GM12891 (cell line): ENCODE measurements around the gene SREBF1.

Experiments used
- DNase-seq: peaks from one replicate; pipeline ENCODE4 v3.0.0; 2011; ENCODE audit warnings: low spot score; ENCODE audit not compliant: insufficient read length
- FAIRE-seq: peaks from 2 replicates; lab custom pipeline; 2011; peaks lifted over from hg19 to GRCh38; lab: Jason Lieb, UNC
- PAX5 ChIP-seq: IDR thresholded peaks from 2 replicates; pipeline ENCODE4 v1.6.1; 2011; ENCODE audit warnings: low read length, moderate library complexity, mild to moderate bottlenecking; ENCODE audit not compliant: insufficient read depth, severe bottlenecking
- POLR2A ChIP-seq: IDR thresholded peaks from 2 replicates; pipeline ENCODE4 v1.6.1; 2011; ENCODE audit warnings: low read depth, low read length, control low read depth
- POLR2AphosphoS5 ChIP-seq: IDR thresholded peaks from 2 replicates; pipeline ENCODE4 v1.6.1; 2011; ENCODE audit warnings: low read depth, low read length, control low read depth
- POU2F2 ChIP-seq: IDR thresholded peaks from 2 replicates; pipeline ENCODE4 v1.6.1; 2011; ENCODE audit warnings: low read depth, mild to moderate bottlenecking, control low read depth, low read length, moderate library complexity
- SPI1 ChIP-seq: IDR thresholded peaks from 2 replicates; pipeline ENCODE4 v1.6.1; 2011; ENCODE audit warnings: low read depth, low read length, control low read depth
- TAF1 ChIP-seq: IDR thresholded peaks from 2 replicates; pipeline ENCODE4 v1.6.1; 2011; ENCODE audit warnings: low read depth, low read length, control low read depth

The SREBF1 gene

DNA sequence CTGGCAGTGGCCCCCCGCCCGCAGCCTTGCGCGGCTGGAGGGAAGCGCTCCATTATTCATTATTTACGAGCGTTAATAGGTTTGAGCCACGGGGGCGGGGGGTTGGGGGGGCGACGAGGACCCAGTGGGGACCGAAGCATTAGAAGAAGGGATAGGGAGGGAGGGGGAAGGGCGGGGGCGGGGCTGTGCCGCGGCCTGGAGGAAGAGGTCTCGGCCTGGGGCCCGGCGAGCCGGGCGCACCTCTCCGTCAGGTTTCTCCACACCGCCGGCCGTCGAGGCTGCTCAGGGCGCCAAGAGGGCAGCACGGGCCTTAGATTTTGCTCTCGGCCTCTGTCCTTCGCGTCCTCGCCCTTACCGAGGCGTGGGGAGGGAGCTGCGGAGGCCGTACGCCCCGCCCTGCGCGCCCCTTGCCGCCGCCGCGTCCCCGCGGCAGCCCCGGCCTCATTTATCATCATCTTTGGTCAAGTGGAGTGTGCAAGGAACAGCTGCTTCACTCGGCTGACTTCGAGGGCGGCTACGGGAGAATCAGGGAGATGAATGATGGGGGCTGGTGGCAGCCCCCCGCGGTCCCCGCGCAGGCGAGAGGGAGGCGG, 54.2 kb downstream of the SREBF1 start:
- DNase-seq (no peak), FAIRE-seq (peak; percentile 41)
- TF ChIP-seq POLR2A = no peak
- TF ChIP-seq PAX5 = no peak
- no peak for TF ChIP-seq POU2F2
- no peak for TF ChIP-seq TAF1
- no peak for TF ChIP-seq SPI1
- TF ChIP-seq POLR2AphosphoS5 = no peak

DNA sequence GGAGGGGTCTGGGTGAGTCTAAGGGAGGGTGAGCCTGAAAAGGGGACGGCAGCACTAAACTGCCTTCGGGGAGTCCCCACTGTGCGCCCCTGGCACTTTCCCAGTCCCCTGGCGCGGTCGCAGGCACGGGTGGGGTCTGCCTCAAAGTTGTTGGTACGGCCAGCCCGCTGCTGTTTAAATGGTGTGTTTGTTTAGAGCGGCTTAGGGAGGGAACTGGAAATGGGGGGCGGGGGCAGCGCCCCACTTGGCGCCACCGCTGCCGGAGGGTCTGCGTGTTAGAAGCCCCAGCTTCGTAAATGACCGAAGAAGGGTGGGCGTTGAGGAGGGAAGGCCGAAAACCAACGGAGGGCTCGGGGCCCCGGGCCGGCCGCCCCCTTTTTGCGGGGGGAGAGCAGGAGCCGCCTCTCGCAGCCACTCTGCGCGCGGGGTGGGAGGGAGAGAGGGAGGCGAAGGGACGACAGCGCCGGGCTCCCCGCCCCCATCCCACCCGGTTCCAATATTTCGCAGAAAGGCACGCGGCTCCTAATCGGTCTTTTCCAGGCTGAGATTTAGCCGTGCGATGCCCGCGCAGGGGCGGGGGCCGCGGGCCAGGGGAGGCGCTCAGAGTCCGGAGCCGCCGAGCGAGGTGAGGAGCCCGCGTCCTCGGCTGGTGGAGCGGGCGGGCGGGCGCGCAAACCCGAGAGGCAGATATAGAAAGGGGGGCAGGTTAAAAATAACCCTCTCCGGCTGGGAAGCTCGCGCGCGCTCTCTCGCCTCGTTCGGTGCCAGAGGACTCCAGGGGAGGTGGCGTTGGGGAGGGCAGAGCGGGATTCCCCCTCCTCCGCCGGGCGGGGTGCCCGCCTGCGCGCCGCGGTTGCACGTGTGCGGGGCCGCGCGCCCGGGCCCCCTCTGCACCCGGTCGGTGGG, 54.9 kb downstream of the SREBF1 start:
- DNase-seq (no peak), FAIRE-seq (peak; percentile 50)
- TF ChIP-seq SPI1 (no peak), POLR2A (no peak), PAX5 (no peak), TAF1 (no peak), POU2F2 (no peak), POLR2AphosphoS5 (no peak)

DNA sequence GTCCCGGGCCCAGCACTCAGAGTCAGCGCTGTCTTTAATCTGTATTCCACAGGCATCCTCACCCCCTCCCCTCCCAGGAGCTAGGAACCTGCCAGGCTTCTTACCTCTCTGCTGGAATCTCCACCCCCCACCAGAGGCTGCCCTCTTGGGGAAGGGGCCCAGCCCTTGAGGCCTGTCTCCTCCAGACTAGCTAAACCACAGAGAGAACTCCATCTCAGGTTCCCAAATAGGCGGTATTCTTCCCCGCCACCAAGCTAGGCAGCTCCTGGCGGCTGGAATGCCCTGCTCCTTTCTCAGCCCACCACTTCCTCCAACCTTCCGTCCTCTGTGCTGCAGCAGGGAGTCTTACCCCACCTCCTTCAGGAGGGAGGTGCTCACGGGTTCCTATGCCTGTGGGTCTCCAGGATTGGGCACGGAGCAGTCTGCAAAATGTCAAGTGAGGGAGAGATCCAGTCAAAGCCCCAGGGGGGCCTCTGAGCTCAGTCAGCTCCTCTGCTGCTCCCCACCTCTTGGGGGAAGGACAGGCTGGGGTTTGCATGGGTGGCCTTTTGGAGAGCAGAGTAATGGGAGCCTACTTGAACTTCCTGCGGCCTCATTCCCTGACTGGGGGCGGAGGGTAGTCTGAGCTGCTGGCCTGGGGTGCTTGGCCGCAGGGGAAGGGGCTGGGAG, 55.7 kb downstream of the SREBF1 start:
- FAIRE-seq = peak; percentile 9
- DNase-seq = no peak
- TF ChIP-seq POLR2AphosphoS5 = no peak
- TF ChIP-seq POLR2A = no peak
- no peak for TF ChIP-seq SPI1
- no peak for TF ChIP-seq PAX5
- no peak for TF ChIP-seq POU2F2
- TF ChIP-seq TAF1 = no peak

DNA sequence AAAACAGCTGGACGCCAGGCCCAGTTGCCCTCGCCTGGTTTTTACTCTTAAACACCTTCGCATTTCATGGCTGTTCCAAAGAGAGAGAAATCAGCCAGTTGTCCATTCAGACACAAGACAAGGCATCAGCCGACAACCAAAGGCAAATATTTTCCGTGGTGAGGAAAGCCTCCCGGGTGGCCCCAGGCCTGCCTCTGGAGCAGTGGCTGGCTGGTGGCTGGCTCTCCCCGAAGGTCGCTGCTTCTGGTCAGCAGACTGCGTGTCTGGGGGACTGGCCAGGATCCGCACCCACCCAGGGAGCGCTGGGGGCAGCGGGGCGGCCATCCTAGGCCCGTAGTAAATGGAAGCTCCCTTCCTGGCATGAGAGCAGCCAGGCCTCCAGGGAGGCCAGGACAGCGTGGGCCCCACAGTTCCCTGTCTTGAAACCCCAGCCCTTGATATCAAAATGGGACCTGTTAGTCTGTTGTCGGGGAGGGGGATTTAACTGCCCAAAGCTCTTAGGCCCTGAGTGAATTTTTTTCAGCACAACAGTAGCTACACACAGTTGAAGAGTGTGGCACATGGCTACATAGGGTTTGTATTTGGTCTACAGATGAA, 57.7 kb downstream of the SREBF1 start:
- no peak for FAIRE-seq

DNA sequence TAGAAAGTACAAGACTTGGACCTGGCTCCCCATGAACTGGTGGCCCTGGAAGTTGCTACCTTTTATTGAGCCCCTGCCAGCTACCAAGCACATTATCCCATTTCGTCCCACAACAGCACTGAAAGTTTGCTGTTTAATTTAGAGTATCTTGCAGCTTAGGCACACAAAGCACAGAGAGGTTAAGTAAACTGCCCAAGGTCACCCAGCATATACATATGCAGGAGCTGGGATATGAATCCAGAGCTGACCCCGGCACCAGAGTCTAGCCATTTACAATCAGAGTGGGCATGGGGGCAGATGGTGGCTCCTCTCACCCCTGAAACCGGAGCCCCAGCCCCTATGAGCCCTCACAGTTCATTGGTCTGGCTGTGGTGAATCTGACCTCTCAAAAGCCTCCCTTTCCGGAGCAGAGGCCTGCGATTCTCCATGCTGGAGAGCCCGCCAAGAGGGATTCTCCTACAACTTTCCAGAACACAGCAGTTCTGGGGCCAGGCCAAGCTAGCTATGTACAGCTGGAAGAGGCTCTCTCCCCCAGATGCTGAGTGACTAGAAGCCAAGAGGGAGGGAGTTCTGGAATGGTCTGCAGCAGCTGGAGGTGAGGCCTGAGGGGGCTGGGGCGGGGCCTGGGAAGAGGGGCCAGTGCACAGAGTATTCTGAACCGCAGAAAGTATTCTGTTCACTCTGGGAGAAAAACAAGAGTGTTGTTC, 58.3 kb downstream of the SREBF1 start:
- no peak for TF ChIP-seq SPI1
- no peak for TF ChIP-seq POLR2AphosphoS5
- TF ChIP-seq TAF1 = no peak
- no peak for TF ChIP-seq PAX5
- no peak for TF ChIP-seq POLR2A
- TF ChIP-seq POU2F2 = no peak
- DNase-seq (no peak), FAIRE-seq (no peak)

More for the DNA sequence above, 57.7 kb downstream of the SREBF1 start:
- DNase-seq = no peak
- no peak for TF ChIP-seq POLR2AphosphoS5
- no peak for TF ChIP-seq POLR2A
- no peak for TF ChIP-seq TAF1

DNA sequence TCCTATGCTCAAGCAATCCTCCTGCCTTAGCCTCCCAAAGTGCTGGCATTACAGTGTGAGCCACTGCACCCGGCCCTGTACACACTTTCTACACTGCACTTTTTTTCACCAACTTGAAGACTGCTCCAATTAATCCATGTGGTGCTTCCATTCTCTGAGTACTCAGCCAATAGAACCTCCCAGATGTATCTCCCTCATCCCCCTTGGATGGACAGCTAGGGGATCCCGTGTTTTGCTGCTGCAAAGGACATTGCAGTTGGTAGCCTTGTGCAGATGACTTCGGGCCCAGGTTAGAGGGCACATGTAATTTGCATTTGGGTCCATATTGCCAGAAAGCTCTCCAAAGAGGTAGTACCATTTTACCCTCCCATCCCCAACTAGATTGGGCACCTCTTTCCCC, 59.9 kb downstream of the SREBF1 start:
- no peak for TF ChIP-seq TAF1
- no peak for TF ChIP-seq POLR2AphosphoS5
- no peak for TF ChIP-seq POU2F2
- no peak for TF ChIP-seq POLR2A
- no peak for TF ChIP-seq PAX5
- TF ChIP-seq SPI1 = no peak
- DNase-seq = no peak
- FAIRE-seq = no peak

DNA sequence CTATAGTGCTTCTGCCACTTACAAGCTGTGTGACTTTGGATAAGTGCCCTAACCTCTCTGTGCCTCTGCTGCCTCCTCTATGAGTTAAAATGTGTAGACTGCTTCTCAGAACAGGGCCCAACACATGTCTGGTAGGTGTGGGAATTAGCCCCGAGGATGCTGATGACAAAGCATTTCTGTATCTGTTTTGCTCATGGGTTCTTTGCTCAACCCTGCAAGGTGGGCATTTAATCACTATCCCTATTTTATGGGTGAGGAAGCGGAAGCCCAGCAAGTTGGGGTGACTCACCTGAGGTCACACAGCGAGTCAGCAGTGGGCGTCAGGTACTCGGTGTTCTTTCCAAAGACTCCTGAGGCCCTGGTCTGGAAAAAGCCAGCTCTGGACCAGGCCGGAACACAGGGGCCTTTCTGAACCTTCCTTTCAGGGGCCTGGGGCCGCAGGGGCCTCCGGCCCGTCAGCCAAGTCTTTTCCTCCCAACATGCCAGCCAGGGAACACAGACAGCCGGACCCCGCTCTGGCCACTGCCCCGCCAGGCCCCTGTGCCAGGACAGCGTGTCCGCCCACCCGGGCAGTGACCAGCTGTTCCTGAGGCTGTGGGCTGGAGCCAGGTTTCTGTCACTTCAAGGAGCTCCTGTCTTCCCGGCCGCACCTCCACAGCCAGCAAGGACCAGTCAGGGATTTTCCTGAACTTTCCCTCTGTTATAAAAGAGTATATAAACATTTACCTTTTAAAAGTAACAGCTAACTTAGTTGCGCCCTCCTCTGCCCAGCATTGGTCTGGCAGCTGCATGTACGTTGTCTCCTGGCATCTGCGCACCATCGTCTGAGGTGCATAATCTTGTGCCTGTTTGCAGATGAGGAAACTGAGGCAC, 62.5 kb downstream of the SREBF1 start:
- DNase-seq (no peak), FAIRE-seq (peak; percentile 64)
- no peak for TF ChIP-seq TAF1
- TF ChIP-seq POU2F2 = no peak
- no peak for TF ChIP-seq SPI1
- TF ChIP-seq POLR2AphosphoS5 = no peak
- no peak for TF ChIP-seq PAX5
- no peak for TF ChIP-seq POLR2A

DNA sequence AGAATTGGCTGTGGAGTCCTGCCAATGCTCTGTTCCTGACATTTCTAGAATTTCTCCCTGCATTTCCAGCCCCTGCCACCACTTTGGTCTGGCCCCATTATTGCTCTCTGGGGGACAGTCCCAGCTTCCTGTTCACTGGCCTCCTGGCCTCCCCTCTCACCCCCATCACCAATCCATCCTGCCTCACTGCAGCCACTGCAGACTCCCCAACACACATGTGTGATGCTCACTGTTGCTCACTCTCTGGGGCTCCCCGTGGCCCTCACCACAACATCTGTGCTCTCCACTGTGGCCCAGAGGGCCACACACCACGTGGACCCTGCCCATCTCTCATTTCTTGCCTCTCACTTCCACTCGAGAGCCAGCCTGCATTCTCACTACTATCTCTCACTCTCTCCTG, 64.6 kb downstream of the SREBF1 start:
- FAIRE-seq (no peak), DNase-seq (no peak)
- TF ChIP-seq SPI1 (no peak), POLR2AphosphoS5 (no peak), POLR2A (no peak), TAF1 (no peak), PAX5 (no peak), POU2F2 (no peak)
